Measurements from ENCODE around the gene CSRP2.

CSRP2 gene

GRCh38 chr12:76859611-76860010 is 19.2 kb downstream of the CSRP2 start:
- no peak for DNase-seq

- no peak for DNase-seq
Measured at GRCh38 chr12:76856018-76856644, 22.7 kb downstream of the CSRP2 start.

GRCh38 chr12:76855271-76855670 is 23.5 kb downstream of the CSRP2 start:
- no peak for DNase-seq

GRCh38 chr12:76852106-76852505 is 26.7 kb downstream of the CSRP2 start:
- DNase-seq: no peak

GRCh38 chr12:76848132-76848531 is 30.7 kb downstream of the CSRP2 start:
- no peak for DNase-seq

- no peak for DNase-seq
Measured at GRCh38 chr12:76847260-76847659, 31.6 kb downstream of the CSRP2 start.

GRCh38 chr12:76836633-76837032 is 42.2 kb downstream of the CSRP2 start:
- DNase-seq: no peak

- DNase-seq: no peak
Measured at GRCh38 chr12:76830436-76830835, 48.4 kb downstream of the CSRP2 start.

GRCh38 chr12:76820888-76821482 is 57.8 kb downstream of the CSRP2 start:
- DNase-seq: no peak

GRCh38 chr12:76813972-76814371 is 64.8 kb downstream of the CSRP2 start:
- DNase-seq: no peak

GRCh38 chr12:76813265-76813664 is 65.6 kb downstream of the CSRP2 start:
- no peak for DNase-seq

GRCh38 chr12:76811976-76812375 is 66.8 kb downstream of the CSRP2 start:
- DNase-seq: no peak

- no peak for DNase-seq
Measured at GRCh38 chr12:76810671-76811419, 68.0 kb downstream of the CSRP2 start.

Measured in central memory CD4-positive, alpha-beta T cell (primary cell).